Inferior parietal cortex (tissue), 1 donor: ENCODE results near the gene WDFY2.

Experiments used
- DNase-seq: peaks from one replicate; pipeline ENCODE4 v3.0.0-alpha.2; 2016; ENCODE audit errors: extremely low spot score

Gene WDFY2

GRCh38 chr13:51797664-51798488 is 213.6 kb downstream of the WDFY2 start:
- peak; percentile 63 for DNase-seq

- no peak for DNase-seq
Observed at GRCh38 chr13:51799261-51799660, 215.0 kb downstream of the WDFY2 start.

- DNase-seq, result no peak
Observed at GRCh38 chr13:51800486-51800885, 216.2 kb downstream of the WDFY2 start.

- DNase-seq, result peak; percentile 66
Observed at GRCh38 chr13:51801631-51802099, 217.4 kb downstream of the WDFY2 start.

GRCh38 chr13:51802631-51803418 is 218.6 kb downstream of the WDFY2 start:
- DNase-seq, result no peak

- DNase-seq, result peak; percentile 86
Observed at GRCh38 chr13:51803422-51804294, 219.4 kb downstream of the WDFY2 start, which contains the start of gene DHRS12. Gene DHRS12 (minus strand): TSS chr13:51804163. CDS start chr13:51799659, 4,504 bp downstream.

GRCh38 chr13:51804295-51805172 is 220.3 kb downstream of the WDFY2 start:
- peak; percentile 61 for DNase-seq

GRCh38 chr13:51805313-51805712 is 221.1 kb downstream of the WDFY2 start:
- no peak for DNase-seq

- DNase-seq, result no peak
Observed at GRCh38 chr13:51805925-51806324, 221.7 kb downstream of the WDFY2 start.

GRCh38 chr13:51806566-51806965 is 222.3 kb downstream of the WDFY2 start:
- no peak for DNase-seq

GRCh38 chr13:51807041-51807440 is 222.8 kb downstream of the WDFY2 start:
- DNase-seq, result no peak

GRCh38 chr13:51808811-51809210 is 224.5 kb downstream of the WDFY2 start:
- no peak for DNase-seq

- no peak for DNase-seq
Observed at GRCh38 chr13:51811046-51811445, 226.8 kb downstream of the WDFY2 start.

- DNase-seq, result no peak
Observed at GRCh38 chr13:51811920-51812451, 227.7 kb downstream of the WDFY2 start.

GRCh38 chr13:51814071-51814470 is 229.8 kb downstream of the WDFY2 start:
- DNase-seq, result no peak

- peak; percentile 76 for DNase-seq
Observed at GRCh38 chr13:51814825-51815650, 230.8 kb downstream of the WDFY2 start.

GRCh38 chr13:51815848-51816247 is 231.6 kb downstream of the WDFY2 start:
- no peak for DNase-seq

- no peak for DNase-seq
Observed at GRCh38 chr13:51816604-51817249, 232.5 kb downstream of the WDFY2 start.
